SK-N-SH treated with all-trans-retinoic acid at 6 μM for 48 hours (cell line): ENCODE data around the gene LAMP2.

Experiments used
- ATAC-seq: fragments of 200-7000 bp; cut with Tn5 transposase; 3 replicates; pipeline ENCODE4 v1.9.1; 2020; ENCODE audit warnings: mild to moderate bottlenecking, moderate library complexity
- ARNTL ChIP-seq: fragments of 450-650 bp; formaldehyde crosslinking; IDR thresholded peaks from 2 replicates; pipeline ENCODE4 v1.5.0; 2020; ENCODE audit warnings: low read depth, mild to moderate bottlenecking, moderate library complexity, borderline replicate concordance
- BACH2 ChIP-seq: fragments of 250-450 bp; sonication (Bioruptor Pico); IDR thresholded peaks from 2 replicates; pipeline ENCODE4 v1.9.0; 2021; ENCODE audit warnings: mild to moderate bottlenecking, borderline replicate concordance
- CSDC2 ChIP-seq: fragments of 250-450 bp; sonication (Bioruptor Pico); IDR thresholded peaks from 2 replicates; pipeline ENCODE4 v1.5.0; 2020; ENCODE audit warnings: mild to moderate bottlenecking, moderate library complexity
- ESRRG ChIP-seq: fragments of 250-450 bp; sonication (Bioruptor Pico); IDR thresholded peaks from 2 replicates; pipeline ENCODE4 v1.6.1; 2021; ENCODE audit warnings: mild to moderate bottlenecking
- GLIS3 ChIP-seq: fragments of 250-450 bp; sonication (Bioruptor Pico); IDR thresholded peaks from 2 replicates; pipeline ENCODE4 v1.5.0; 2020; ENCODE audit warnings: mild to moderate bottlenecking, moderate library complexity
- ISL1 ChIP-seq: fragments of 250-450 bp; sonication (Bioruptor Pico); IDR thresholded peaks from 2 replicates; pipeline ENCODE4 v2.1.2; 2022; ENCODE audit warnings: mild to moderate bottlenecking, moderate library complexity
- OSR1 ChIP-seq: fragments of 250-450 bp; sonication (Bioruptor Pico); IDR thresholded peaks from 2 replicates; pipeline ENCODE4 v1.8.0; 2022; ENCODE audit warnings: moderate library complexity, mild to moderate bottlenecking, inconsistent platforms
- PPARA ChIP-seq: fragments of 250-450 bp; sonication (Bioruptor Pico); IDR thresholded peaks from 2 replicates; pipeline ENCODE4 v1.5.0; 2020; ENCODE audit warnings: mild to moderate bottlenecking, borderline replicate concordance
- RARB ChIP-seq: fragments of 250-450 bp; sonication (Bioruptor Pico); IDR thresholded peaks from 2 replicates; pipeline ENCODE4 v1.8.0; 2021; ENCODE audit warnings: mild to moderate bottlenecking, moderate library complexity
- SNAI2 ChIP-seq: fragments of 250-450 bp; sonication (Bioruptor Pico); IDR thresholded peaks from 2 replicates; pipeline ENCODE4 v1.5.0; 2020; ENCODE audit warnings: mild to moderate bottlenecking, moderate library complexity
- TCF4 ChIP-seq: fragments of 250-450 bp; sonication (Bioruptor Pico); IDR thresholded peaks from 2 replicates; pipeline ENCODE4 v1.8.0; 2021; ENCODE audit warnings: mild to moderate bottlenecking, moderate library complexity, borderline replicate concordance
- ZC3H10 ChIP-seq: fragments of 250-450 bp; sonication (Bioruptor Pico); IDR thresholded peaks from 2 replicates; pipeline ENCODE4 v1.5.1; 2021; ENCODE audit warnings: mild to moderate bottlenecking, moderate library complexity
- ZFP3 ChIP-seq: fragments of 250-450 bp; sonication (Bioruptor Pico); IDR thresholded peaks from 2 replicates; pipeline ENCODE4 v1.5.0; 2020; ENCODE audit warnings: mild to moderate bottlenecking, moderate library complexity
- ZFP30 ChIP-seq: fragments of 450-650 bp; formaldehyde crosslinking; IDR thresholded peaks from 2 replicates; pipeline ENCODE4 v1.5.0; 2022; ENCODE audit warnings: mild to moderate bottlenecking, moderate library complexity
- ZNF565 ChIP-seq: fragments of 450-650 bp; formaldehyde crosslinking; conservative IDR thresholded peaks from 2 replicates; pipeline ENCODE4 v1.5.0; 2020; ENCODE audit warnings: low read depth, mild to moderate bottlenecking, moderate library complexity
- ZNF70 ChIP-seq: fragments of 450-650 bp; formaldehyde crosslinking; IDR thresholded peaks from 2 replicates; pipeline ENCODE4 v1.5.0; 2020; ENCODE audit warnings: mild to moderate bottlenecking, moderate library complexity
- ZNF8 ChIP-seq: fragments of 450-650 bp; formaldehyde crosslinking; IDR thresholded peaks from 2 replicates; pipeline ENCODE4 v1.5.0; 2020; ENCODE audit warnings: mild to moderate bottlenecking, moderate library complexity
- TF ChIP-seq, protein P1 (sequence below): fragments of 250-450 bp; sonication (Bioruptor Pico); IDR thresholded peaks from 2 replicates; pipeline ENCODE4 v1.5.1; 2020; ENCODE audit warnings: low read depth, mild to moderate bottlenecking, moderate library complexity
- TF ChIP-seq, protein P2 (sequence below): fragments of 250-450 bp; sonication (Bioruptor Pico); IDR thresholded peaks from 2 replicates; pipeline ENCODE4 v1.5.0; 2020; ENCODE audit warnings: mild to moderate bottlenecking, moderate library complexity
- TF ChIP-seq, protein P3 (sequence below): fragments of 250-450 bp; sonication (Bioruptor Pico); IDR thresholded peaks from 2 replicates; pipeline ENCODE4 v1.5.1; 2021; ENCODE audit warnings: mild to moderate bottlenecking, moderate library complexity
- TF ChIP-seq, protein P4 (sequence below): fragments of 250-450 bp; sonication (Bioruptor Pico); IDR thresholded peaks from 2 replicates; pipeline ENCODE4 v1.8.0; 2021; ENCODE audit warnings: low read depth, mild to moderate bottlenecking, moderate library complexity, borderline replicate concordance

LAMP2 gene

DNA sequence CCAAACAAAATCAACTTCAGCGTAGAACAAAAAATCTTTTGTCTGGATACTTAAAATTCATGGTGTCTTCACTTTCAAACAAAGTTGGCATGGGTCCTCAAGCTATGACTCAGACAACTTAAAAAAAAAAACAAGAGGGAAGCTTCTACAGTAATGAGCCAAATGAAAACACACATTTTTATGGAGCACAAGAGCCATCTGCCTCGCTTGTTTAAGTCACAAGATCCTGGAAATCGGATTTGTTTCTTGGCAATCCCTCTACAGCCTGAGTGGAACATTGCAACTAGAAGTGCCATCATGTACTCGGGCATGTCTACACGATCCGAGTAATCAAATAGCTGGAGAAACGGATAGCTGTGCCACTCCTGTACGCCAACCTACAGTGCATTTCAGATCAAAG, 22.6 kb downstream of the LAMP2 start:
- peak; percentile 89 for ATAC-seq
- TF ChIP-seq GLIS3 (CRISPR knock-in tag) (no peak), ISL1 (CRISPR knock-in tag) (peak; percentile 50; the same call in 1 of the 2 replicates), OSR1 (CRISPR knock-in tag) (no peak), ZNF8 (CRISPR knock-in tag) (no peak), ZNF565 (no peak)
- TF ChIP-seq, protein P1, sequence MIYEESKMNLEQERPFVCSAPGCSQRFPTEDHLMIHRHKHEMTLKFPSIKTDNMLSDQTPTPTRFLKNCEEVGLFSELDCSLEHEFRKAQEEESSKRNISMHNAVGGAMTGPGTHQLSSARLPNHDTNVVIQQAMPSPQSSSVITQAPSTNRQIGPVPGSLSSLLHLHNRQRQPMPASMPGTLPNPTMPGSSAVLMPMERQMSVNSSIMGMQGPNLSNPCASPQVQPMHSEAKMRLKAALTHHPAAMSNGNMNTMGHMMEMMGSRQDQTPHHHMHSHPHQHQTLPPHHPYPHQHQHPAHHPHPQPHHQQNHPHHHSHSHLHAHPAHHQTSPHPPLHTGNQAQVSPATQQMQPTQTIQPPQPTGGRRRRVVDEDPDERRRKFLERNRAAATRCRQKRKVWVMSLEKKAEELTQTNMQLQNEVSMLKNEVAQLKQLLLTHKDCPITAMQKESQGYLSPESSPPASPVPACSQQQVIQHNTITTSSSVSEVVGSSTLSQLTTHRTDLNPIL (CRISPR knock-in tag), result no peak

DNA sequence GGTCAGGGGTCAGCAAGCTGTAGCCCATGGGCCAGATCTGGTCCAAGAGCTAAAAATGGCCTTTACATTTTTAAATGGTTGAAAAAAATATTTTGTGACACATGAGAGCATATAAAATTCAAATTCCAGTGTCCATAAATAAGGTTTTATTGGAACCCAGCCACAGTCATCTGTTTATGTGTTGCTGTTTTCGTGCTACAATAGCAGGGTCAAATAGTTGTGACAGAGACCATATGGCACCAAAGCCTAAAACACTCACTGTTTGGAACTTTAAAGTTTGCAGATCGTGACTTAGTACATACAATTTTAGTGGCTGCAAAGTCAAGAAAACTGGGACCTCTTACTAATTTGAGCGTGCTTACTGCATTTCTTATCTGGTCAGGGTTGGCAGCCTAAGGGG, 29.2 kb downstream of the LAMP2 start:
- ATAC-seq, result no peak
- TF ChIP-seq, protein P1 (CRISPR knock-in tag), result no peak
- TF ChIP-seq RARB (CRISPR knock-in tag) (no peak), TCF4 (CRISPR knock-in tag) (no peak), OSR1 (CRISPR knock-in tag) (no peak), ZC3H10 (CRISPR knock-in tag) (no peak), ZFP30 (CRISPR knock-in tag) (no peak), ZNF8 (CRISPR knock-in tag) (no peak), ISL1 (CRISPR knock-in tag) (no peak), ZNF565 (no peak), GLIS3 (CRISPR knock-in tag) (no peak), SNAI2 (CRISPR knock-in tag) (no peak), ESRRG (no peak), ZNF70 (CRISPR knock-in tag) (no peak), PPARA (CRISPR knock-in tag) (no peak)
- TF ChIP-seq, protein P2, sequence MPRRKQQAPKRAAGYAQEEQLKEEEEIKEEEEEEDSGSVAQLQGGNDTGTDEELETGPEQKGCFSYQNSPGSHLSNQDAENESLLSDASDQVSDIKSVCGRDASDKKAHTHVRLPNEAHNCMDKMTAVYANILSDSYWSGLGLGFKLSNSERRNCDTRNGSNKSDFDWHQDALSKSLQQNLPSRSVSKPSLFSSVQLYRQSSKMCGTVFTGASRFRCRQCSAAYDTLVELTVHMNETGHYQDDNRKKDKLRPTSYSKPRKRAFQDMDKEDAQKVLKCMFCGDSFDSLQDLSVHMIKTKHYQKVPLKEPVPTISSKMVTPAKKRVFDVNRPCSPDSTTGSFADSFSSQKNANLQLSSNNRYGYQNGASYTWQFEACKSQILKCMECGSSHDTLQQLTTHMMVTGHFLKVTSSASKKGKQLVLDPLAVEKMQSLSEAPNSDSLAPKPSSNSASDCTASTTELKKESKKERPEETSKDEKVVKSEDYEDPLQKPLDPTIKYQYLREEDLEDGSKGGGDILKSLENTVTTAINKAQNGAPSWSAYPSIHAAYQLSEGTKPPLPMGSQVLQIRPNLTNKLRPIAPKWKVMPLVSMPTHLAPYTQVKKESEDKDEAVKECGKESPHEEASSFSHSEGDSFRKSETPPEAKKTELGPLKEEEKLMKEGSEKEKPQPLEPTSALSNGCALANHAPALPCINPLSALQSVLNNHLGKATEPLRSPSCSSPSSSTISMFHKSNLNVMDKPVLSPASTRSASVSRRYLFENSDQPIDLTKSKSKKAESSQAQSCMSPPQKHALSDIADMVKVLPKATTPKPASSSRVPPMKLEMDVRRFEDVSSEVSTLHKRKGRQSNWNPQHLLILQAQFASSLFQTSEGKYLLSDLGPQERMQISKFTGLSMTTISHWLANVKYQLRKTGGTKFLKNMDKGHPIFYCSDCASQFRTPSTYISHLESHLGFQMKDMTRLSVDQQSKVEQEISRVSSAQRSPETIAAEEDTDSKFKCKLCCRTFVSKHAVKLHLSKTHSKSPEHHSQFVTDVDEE (CRISPR knock-in tag), result no peak
- TF ChIP-seq, protein P3, sequence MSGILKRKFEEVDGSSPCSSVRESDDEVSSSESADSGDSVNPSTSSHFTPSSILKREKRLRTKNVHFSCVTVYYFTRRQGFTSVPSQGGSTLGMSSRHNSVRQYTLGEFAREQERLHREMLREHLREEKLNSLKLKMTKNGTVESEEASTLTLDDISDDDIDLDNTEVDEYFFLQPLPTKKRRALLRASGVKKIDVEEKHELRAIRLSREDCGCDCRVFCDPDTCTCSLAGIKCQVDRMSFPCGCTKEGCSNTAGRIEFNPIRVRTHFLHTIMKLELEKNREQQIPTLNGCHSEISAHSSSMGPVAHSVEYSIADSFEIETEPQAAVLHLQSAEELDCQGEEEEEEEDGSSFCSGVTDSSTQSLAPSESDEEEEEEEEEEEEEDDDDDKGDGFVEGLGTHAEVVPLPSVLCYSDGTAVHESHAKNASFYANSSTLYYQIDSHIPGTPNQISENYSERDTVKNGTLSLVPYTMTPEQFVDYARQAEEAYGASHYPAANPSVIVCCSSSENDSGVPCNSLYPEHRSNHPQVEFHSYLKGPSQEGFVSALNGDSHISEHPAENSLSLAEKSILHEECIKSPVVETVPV, result no peak
- TF ChIP-seq, protein P4, sequence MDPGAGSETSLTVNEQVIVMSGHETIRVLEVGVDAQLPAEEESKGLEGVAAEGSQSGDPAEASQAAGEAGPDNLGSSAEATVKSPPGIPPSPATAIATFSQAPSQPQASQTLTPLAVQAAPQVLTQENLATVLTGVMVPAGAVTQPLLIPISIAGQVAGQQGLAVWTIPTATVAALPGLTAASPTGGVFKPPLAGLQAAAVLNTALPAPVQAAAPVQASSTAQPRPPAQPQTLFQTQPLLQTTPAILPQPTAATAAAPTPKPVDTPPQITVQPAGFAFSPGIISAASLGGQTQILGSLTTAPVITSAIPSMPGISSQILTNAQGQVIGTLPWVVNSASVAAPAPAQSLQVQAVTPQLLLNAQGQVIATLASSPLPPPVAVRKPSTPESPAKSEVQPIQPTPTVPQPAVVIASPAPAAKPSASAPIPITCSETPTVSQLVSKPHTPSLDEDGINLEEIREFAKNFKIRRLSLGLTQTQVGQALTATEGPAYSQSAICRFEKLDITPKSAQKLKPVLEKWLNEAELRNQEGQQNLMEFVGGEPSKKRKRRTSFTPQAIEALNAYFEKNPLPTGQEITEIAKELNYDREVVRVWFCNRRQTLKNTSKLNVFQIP (CRISPR knock-in tag), result no peak

DNA sequence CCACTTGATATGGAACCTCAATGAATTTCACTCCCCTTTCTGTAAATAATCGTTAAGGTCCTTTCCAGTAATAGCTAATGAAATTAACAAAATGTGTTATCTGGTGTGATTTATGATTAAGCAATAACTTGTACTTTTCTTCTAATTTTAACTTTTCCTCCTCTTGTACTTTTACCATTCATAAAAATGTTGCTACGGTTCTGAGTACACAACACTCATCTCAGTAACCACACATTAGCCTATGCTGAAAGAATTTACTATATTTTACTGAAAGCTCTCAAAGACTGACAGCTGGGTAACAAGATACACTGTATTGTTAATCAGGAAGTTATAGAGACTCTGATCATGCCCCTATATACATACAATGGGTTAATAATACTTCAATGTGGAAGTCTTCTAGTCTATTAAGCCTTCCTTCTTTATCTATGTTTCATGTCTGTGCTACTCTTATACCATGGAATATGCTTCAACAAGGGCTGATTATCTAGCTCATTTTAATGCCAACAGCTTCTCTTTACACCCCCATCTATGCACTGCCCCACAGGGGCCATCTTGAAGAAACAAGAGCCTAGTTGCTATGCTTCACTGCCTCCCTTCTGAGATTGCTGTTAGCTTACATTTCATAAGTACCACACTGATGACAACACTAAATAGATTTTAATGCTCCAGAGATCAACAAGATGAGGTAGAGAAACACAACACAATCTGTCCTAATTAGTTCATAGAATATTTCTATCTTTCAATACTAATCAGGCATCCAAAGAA, 39.1 kb downstream of the LAMP2 start:
- TF ChIP-seq BACH2 (no peak), SNAI2 (CRISPR knock-in tag) (no peak), ZC3H10 (CRISPR knock-in tag) (no peak), TCF4 (CRISPR knock-in tag) (no peak), ZFP30 (CRISPR knock-in tag) (no peak), ZNF8 (CRISPR knock-in tag) (no peak), ARNTL (CRISPR knock-in tag) (no peak), ZFP3 (CRISPR knock-in tag) (no peak), ZNF70 (CRISPR knock-in tag) (no peak), CSDC2 (no peak)
- TF ChIP-seq, protein P2 (CRISPR knock-in tag), result no peak
- TF ChIP-seq, protein P3, result no peak
- TF ChIP-seq, protein P4 (CRISPR knock-in tag), result no peak
- ATAC-seq, result no peak
